ENCODE data around the gene MCRIP2. TPM values are rescaled to one million over a fixed set of nuclear protein-coding genes. Genes with fewer than 3 reads are reported as not detected.

Gene MCRIP2
- total and polyA plus RNA-seq, 2 of the 8 experiments (the other 6 are each of a cell fraction or from before 2014, with no cell fraction given) = 45.4 to 75.5 TPM

- Histone ChIP-seq H4K5ac (ENCODE audit: insufficient read length, low read depth, low read length) (no peak overlapping the region), H3K4me3 (ENCODE audit: extremely low read depth in 1 of 4, insufficient read depth in 2 of 4, low read depth in 3 of 4, low read length in 4 of 4) (no peak overlapping the region), H3K9me3 (ENCODE audit: insufficient read depth in 2 of 2, low read depth in 1 of 2, low read length in 1 of 2) (no peaks in the 10 kb centered on the region), H3K18ac (ENCODE audit: extremely low read depth, low read length) (no peak overlapping the region), H2BK120ac (replicated peaks; ENCODE audit: low read depth, low read length) (no peak overlapping the region), H2BK12ac (ENCODE audit: low read depth, low read length) (no peak overlapping the region), H3K79me2 (ENCODE audit: control insufficient read depth in 1 of 2, insufficient read depth in 2 of 2, low read length in 2 of 2) (peaks cover 0 to 12% of the 10 kb centered on the region in 2 experiments; a peak in 1 of 4 replicates), H3K27me3 (replicated peaks in 1 of 4; ENCODE audit: control insufficient read depth in 3 of 4, extremely low read depth in 1 of 4, insufficient read depth in 3 of 4, low read length in 3 of 4) (no peaks in the 10 kb centered on the region; a peak in 1 of 7 replicates), H3K23ac (ENCODE audit: insufficient read length) (no peak overlapping the region), H3K9ac (replicated peaks in 1 of 4; ENCODE audit: extremely low read depth in 1 of 4, low read depth in 3 of 4, low read length in 3 of 4) (no peak overlapping the region), H3K4ac (replicated peaks; ENCODE audit: insufficient read length, low read depth, low read length) (peak overlapping the region; percentile 85), H3K4me1 (replicated peaks in 1 of 4; ENCODE audit: control insufficient read depth in 3 of 4, insufficient read depth in 4 of 4, low read length in 3 of 4) (peaks cover 0 to 23% (median 16%) of the 10 kb centered on the region in 4 experiments; a peak in 5 of 7 replicates), H4K8ac (ENCODE audit: extremely low read depth, insufficient read depth, low read length) (peak overlapping the region; percentile 80), H2AK5ac (ENCODE audit: low read depth, low read length) (no peak overlapping the region; the same call in 1 of the 2 replicates), H4K20me1 (replicated peaks in 1 of 2; ENCODE audit: control insufficient read depth in 1 of 2, insufficient read depth in 2 of 2, low read length in 2 of 2) (peaks cover 4 to 35% of the 10 kb centered on the region in 2 experiments), H3K27ac (ENCODE audit: low read depth, low read length) (no peak overlapping the region), H3K23me2 (ENCODE audit: low read depth, low read length) (peaks cover 17% of the 10 kb centered on the region), H3K36me3 (ENCODE audit: control insufficient read depth in 2 of 4, insufficient read depth in 4 of 4, low read length in 3 of 4) (peaks cover 4 to 28% (median 15%) of the 10 kb centered on the region in 4 experiments; a peak in 7 of 8 replicates), H2BK15ac (ENCODE audit: low read length) (no peak overlapping the region), H2BK5ac (ENCODE audit: low read depth, low read length) (peak overlapping the region; percentile 68; the same call in 1 of the 2 replicates), H3K14ac (ENCODE audit: insufficient read length) (no peak overlapping the region), H4K91ac (replicated peaks; ENCODE audit: insufficient read length, low read length) (no peak overlapping the region), H2AFZ (ENCODE audit: low read length) (no peak overlapping the region), H3K56ac (replicated peaks; ENCODE audit: insufficient read length, low read depth, low read length) (no peak overlapping the region), H2BK20ac (ENCODE audit: low read length) (no peak overlapping the region), H3K4me2 (ENCODE audit: insufficient read depth in 1 of 2, low read depth in 2 of 2, low read length in 2 of 2) (peak overlapping the region in 1 of 2 experiments; percentile 63; a peak in 1 of 4 replicates), H3K79me1 (ENCODE audit: low read depth, low read length) (peaks cover 10% of the 10 kb centered on the region)
- FAIRE-seq (no peak), DNase-seq (ENCODE audit: low read depth in 1 of 2, low spot score in 2 of 2) (no peak)
- POLR2A ChIA-PET (ENCODE audit: partially characterized antibody) = interaction anchor here (0.6 to 13.3 kb wide), 14 partner anchors 9 to 455 kb away, joined by 3 to 214 read pairs (median 5); partner anchors contain the start of genes ANTKMT, CHTF18, METRN and RHBDL1
- 94% methylated on average over 40 of the region's 61 CpGs; no CpG with 5 or more reads in 1 of the 2 experiments for WGBS, 2 experiments (ENCODE audit: extremely low coverage in 1 of 2, insufficient coverage in 1 of 2, insufficient read length in 1 of 2, insufficient replicate concordance in 2 of 2, low coverage in 1 of 2, low lambda C conversion rate in 2 of 2, missing lambda C conversion rate in 1 of 2)
- CTCF ChIA-PET (ENCODE audit: partially characterized antibody) = interaction anchor here (0.9 to 6.0 kb wide), 8 partner anchors 10 to 314 kb away, joined by 3 to 75 read pairs (median 4); partner anchors contain the start of genes RHBDL1 and RHOT2
- no peak for TF ChIP-seq POLR2AphosphoS5 (IDR thresholded peaks at IDR 0.05; ENCODE audit: low read depth, low read length)
- no peak for TF ChIP-seq USF2 (IDR thresholded peaks at IDR 0.05; ENCODE audit: low read length)
- no peak for TF ChIP-seq SIN3A (conservative IDR thresholded peaks at IDR 0.05 in 1 of 2, IDR thresholded peaks at IDR 0.05 in 1 of 2; ENCODE audit: low read depth in 1 of 2, low read length in 2 of 2)
These were observed 43.5 kb downstream of the MCRIP2 start for GRCh38 chr16:684961-685696.

Measured in H1 (cell line).